Measurements from ENCODE around the gene C1S. TPM values are rescaled to one million over a fixed set of nuclear protein-coding genes. Genes with fewer than 3 reads are reported as not detected.

The C1S gene
- total RNA-seq, 2 experiments from 2014 or later: 3.6 to 5.2 TPM

GRCh38 chr12:7066596-7066995 is 6.1 kb downstream of the C1S start:
- Histone ChIP-seq H3K4me2 (ENCODE audit: low read length) (no peak overlapping the region), H2AFZ (ENCODE audit: low read length) (no peak overlapping the region), H4K20me1 (ENCODE audit: insufficient read depth, low read length) (no peaks in the 10 kb centered on the region), H3K9me3 (ENCODE audit: low read length) (no peaks in the 10 kb centered on the region), H3K4me3 (ENCODE audit: low read depth, low read length, poor library complexity, severe bottlenecking) (no peak overlapping the region), H3K4me1 (ENCODE audit: insufficient read depth, low read length, poor library complexity, severe bottlenecking) (no peaks in the 10 kb centered on the region), H3K79me2 (ENCODE audit: insufficient read depth, low read depth, low read length) (no peaks in the 10 kb centered on the region), H3K9me2 (ENCODE audit: insufficient read depth, low read length) (no peaks in the 10 kb centered on the region), H3K36me3 (ENCODE audit: insufficient read depth, low read length) (no peaks in the 10 kb centered on the region), H3K27ac (ENCODE audit: low read depth, low read length, poor library complexity, severe bottlenecking) (no peak overlapping the region)
- POLR2A ChIA-PET: interaction anchor here (1.1 kb wide), 1 partner anchor 14 kb away, joined by 3 read pairs; no protein-coding TSS in a partner anchor
- CTCF ChIA-PET (ENCODE audit: unreplicated experiment): no interaction called here
- no TSS peak for BruUV-seq (replicated peaks)
- intact Hi-C loops (cut with micrococcal nuclease; ENCODE audit: unreplicated experiment): no loop called here
- no peak for TF ChIP-seq EZH2phosphoT487 (IDR thresholded peaks at IDR 0.05; ENCODE audit: borderline replicate concordance, low read depth, low read length)
- TF ChIP-seq, protein P1, sequence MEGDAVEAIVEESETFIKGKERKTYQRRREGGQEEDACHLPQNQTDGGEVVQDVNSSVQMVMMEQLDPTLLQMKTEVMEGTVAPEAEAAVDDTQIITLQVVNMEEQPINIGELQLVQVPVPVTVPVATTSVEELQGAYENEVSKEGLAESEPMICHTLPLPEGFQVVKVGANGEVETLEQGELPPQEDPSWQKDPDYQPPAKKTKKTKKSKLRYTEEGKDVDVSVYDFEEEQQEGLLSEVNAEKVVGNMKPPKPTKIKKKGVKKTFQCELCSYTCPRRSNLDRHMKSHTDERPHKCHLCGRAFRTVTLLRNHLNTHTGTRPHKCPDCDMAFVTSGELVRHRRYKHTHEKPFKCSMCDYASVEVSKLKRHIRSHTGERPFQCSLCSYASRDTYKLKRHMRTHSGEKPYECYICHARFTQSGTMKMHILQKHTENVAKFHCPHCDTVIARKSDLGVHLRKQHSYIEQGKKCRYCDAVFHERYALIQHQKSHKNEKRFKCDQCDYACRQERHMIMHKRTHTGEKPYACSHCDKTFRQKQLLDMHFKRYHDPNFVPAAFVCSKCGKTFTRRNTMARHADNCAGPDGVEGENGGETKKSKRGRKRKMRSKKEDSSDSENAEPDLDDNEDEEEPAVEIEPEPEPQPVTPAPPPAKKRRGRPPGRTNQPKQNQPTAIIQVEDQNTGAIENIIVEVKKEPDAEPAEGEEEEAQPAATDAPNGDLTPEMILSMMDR (conservative IDR thresholded peaks at IDR 0.05; ENCODE audit: low read length): no peak
- DNase-seq (ENCODE audit: low spot score): no peak

DNA sequence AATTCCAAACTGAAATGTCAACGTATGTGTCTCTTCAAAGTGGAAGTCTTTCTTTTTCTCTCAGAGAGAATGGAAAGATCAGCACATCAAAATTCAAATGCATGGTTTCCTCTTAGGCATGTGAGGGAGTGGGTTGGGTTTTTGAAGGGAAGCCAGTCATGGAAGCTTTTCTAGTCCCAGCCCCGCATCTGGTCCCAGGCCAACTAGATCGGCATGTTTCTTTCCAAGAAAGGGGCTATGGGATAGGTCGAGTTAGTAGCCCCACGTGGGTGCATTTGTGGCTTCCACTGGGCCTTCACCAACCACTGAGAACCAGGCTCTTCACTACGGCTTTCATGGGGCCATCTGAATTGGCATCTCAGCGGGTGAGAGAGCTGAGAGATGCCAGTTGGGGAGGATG is 6.6 kb downstream of the C1S start:
- Histone ChIP-seq H3K4me2 (ENCODE audit: low read length) (no peak overlapping the region), H3K36me3 (ENCODE audit: insufficient read depth, low read length) (no peaks in the 10 kb centered on the region), H3K4me3 (ENCODE audit: low read depth, low read length, poor library complexity, severe bottlenecking) (no peak overlapping the region), H3K79me2 (ENCODE audit: insufficient read depth, low read depth, low read length) (no peaks in the 10 kb centered on the region), H4K20me1 (ENCODE audit: insufficient read depth, low read length) (no peaks in the 10 kb centered on the region), H3K4me1 (ENCODE audit: insufficient read depth, low read length, poor library complexity, severe bottlenecking) (no peaks in the 10 kb centered on the region), H3K9me3 (ENCODE audit: low read length) (no peaks in the 10 kb centered on the region), H2AFZ (ENCODE audit: low read length) (no peak overlapping the region), H3K27ac (ENCODE audit: low read depth, low read length, poor library complexity, severe bottlenecking) (no peak overlapping the region), H3K9me2 (ENCODE audit: insufficient read depth, low read length) (no peaks in the 10 kb centered on the region)
- POLR2A ChIA-PET: interaction anchor here (1.1 kb wide), 1 partner anchor 15 kb away, joined by 3 read pairs; no protein-coding TSS in a partner anchor
- CTCF ChIA-PET (ENCODE audit: unreplicated experiment): no interaction called here
- no peak for DNase-seq (ENCODE audit: low spot score)
- TF ChIP-seq, protein P1 (conservative IDR thresholded peaks at IDR 0.05; ENCODE audit: low read length): no peak
- no peak for TF ChIP-seq EZH2phosphoT487 (IDR thresholded peaks at IDR 0.05; ENCODE audit: borderline replicate concordance, low read depth, low read length)
- BruUV-seq (replicated peaks): no TSS peak
- intact Hi-C loops (cut with micrococcal nuclease; ENCODE audit: unreplicated experiment): no loop called here

DNA sequence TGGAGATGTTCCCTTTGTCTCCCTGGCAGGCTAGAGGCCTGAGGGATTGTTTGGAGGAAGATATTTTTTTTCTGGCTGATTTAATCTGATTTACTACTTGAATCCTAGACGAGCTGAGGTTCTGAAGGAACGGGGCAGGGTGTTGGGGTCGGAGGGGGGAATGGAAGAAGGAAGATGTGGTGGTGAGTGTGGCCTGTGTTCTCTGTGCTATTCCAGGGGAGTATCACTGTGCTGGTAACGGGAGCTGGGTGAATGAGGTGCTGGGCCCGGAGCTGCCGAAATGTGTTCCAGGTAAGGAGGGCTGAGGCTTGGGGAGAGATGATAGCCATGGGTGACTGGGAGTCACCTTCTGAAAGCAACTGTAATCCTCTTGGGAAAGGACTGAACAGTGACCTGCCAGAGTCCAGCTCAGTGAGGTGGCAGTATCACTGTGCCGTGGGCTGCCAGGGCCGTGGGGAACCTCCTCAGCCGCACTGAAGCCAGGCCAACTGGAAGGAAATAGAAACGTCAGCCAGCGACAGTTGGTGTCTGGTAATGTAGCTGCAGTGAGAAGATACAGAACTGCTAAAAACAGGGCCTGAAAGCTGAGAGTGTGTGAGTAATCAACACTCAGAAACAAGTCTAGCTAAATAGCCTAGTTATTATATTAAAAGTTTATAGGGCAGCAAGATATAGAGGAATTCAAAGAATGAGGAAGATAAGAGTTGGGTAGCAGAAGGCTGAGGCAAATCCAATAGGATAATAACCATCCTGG is 7.9 kb downstream of the C1S start:
- Histone ChIP-seq H3K9me3 (ENCODE audit: low read length) (no peaks in the 10 kb centered on the region), H3K4me2 (ENCODE audit: low read length) (no peak overlapping the region), H3K36me3 (ENCODE audit: insufficient read depth, low read length) (no peaks in the 10 kb centered on the region), H3K27ac (ENCODE audit: low read depth, low read length, poor library complexity, severe bottlenecking) (no peak overlapping the region), H3K9me2 (ENCODE audit: insufficient read depth, low read length) (no peaks in the 10 kb centered on the region), H3K79me2 (ENCODE audit: insufficient read depth, low read depth, low read length) (no peaks in the 10 kb centered on the region), H3K4me3 (ENCODE audit: low read depth, low read length, poor library complexity, severe bottlenecking) (no peak overlapping the region), H4K20me1 (ENCODE audit: insufficient read depth, low read length) (no peaks in the 10 kb centered on the region), H2AFZ (ENCODE audit: low read length) (no peak overlapping the region), H3K4me1 (ENCODE audit: insufficient read depth, low read length, poor library complexity, severe bottlenecking) (no peaks in the 10 kb centered on the region)
- no TSS peak for BruUV-seq (replicated peaks)
- CTCF ChIA-PET (ENCODE audit: unreplicated experiment): interaction anchor here (1.0 kb wide), 1 partner anchor 30 kb away, joined by 3 read pairs; no protein-coding TSS in a partner anchor
- intact Hi-C loops (cut with micrococcal nuclease; ENCODE audit: unreplicated experiment): no loop called here
- no peak for DNase-seq (ENCODE audit: low spot score)
- TF ChIP-seq EZH2phosphoT487 (IDR thresholded peaks at IDR 0.05; ENCODE audit: borderline replicate concordance, low read depth, low read length): no peak
- TF ChIP-seq, protein P1 (conservative IDR thresholded peaks at IDR 0.05; ENCODE audit: low read length): no peak
- POLR2A ChIA-PET: no interaction called here

Measured in OCI-LY7 (cell line).